ENCODE data around the gene ATP2B1.

DNA sequence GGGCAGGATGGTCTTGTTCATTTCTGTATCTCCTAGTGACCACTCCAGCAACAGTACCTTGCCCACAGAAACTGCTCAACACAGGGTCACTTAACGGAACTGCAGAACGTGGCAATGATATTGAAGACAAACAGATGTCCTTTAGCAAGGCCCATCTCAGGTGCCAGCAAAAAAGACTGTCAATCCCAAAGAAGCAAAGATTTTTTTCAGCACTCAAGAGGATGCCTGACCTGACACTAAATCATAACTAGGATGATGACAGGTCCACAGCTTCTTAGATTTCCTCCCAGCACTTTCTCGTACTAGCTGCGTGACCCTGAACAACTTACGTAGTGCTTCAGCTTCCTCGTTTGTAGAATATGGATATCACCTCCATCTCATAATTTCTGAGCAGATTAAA is 39.4 kb downstream of the ATP2B1 start:
- TF ChIP-seq, protein P1, sequence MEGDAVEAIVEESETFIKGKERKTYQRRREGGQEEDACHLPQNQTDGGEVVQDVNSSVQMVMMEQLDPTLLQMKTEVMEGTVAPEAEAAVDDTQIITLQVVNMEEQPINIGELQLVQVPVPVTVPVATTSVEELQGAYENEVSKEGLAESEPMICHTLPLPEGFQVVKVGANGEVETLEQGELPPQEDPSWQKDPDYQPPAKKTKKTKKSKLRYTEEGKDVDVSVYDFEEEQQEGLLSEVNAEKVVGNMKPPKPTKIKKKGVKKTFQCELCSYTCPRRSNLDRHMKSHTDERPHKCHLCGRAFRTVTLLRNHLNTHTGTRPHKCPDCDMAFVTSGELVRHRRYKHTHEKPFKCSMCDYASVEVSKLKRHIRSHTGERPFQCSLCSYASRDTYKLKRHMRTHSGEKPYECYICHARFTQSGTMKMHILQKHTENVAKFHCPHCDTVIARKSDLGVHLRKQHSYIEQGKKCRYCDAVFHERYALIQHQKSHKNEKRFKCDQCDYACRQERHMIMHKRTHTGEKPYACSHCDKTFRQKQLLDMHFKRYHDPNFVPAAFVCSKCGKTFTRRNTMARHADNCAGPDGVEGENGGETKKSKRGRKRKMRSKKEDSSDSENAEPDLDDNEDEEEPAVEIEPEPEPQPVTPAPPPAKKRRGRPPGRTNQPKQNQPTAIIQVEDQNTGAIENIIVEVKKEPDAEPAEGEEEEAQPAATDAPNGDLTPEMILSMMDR (conservative IDR thresholded peaks at IDR 0.05; ENCODE audit: low read depth, low read length), result no peak
- TF ChIP-seq EZH2 (IDR thresholded peaks at IDR 0.05; ENCODE audit: low read length, unreplicated experiment), result no peak
